GM10266 (cell line): ENCODE data around the gene ATOH8.
A peak's percentile ranks its signal among the peaks of the same experiment; 100 is the strongest.

Experiments
- DNase-seq: peaks from one replicate; pipeline ENCODE4 v3.0.0; 2012; ENCODE audit errors: extremely low spot score
- CTCF ChIP-seq: IDR thresholded peaks from 2 replicates; pipeline ENCODE4 v1.5.1; 2012; ENCODE audit warnings: mild to moderate bottlenecking, low read depth; ENCODE audit not compliant: control insufficient read depth, insufficient read depth; ENCODE audit errors: missing control alignments

ATOH8 gene

GRCh38 chr2:85748039-85748734 is 5.6 kb upstream of the ATOH8 start:
- TF ChIP-seq CTCF: no peak
- DNase-seq: peak; percentile 63

- no peak for TF ChIP-seq CTCF
- no peak for DNase-seq
Measured at GRCh38 chr2:85748985-85749875, 4.6 kb upstream of the ATOH8 start.

- DNase-seq: peak; percentile 62
- peak; percentile 48 for TF ChIP-seq CTCF
Measured at GRCh38 chr2:85750587-85751575, 2.9 kb upstream of the ATOH8 start.

- no peak for DNase-seq
- no peak for TF ChIP-seq CTCF
Measured at GRCh38 chr2:85751627-85752026, 2.2 kb upstream of the ATOH8 start.

- DNase-seq: no peak
Measured at GRCh38 chr2:85753035-85753524, 711 bp upstream of the ATOH8 start.

More at GRCh38 chr2:85753035-85753524, 711 bp upstream of the ATOH8 start:
- no peak for TF ChIP-seq CTCF
